Raji (cell line): ENCODE results near the gene PRKCB.

Experiments used
- POLR2A ChIP-seq: IDR thresholded peaks from 2 replicates; pipeline ENCODE4 v1.6.1; 2011; ENCODE audit warnings: low read depth, low read length, control low read depth; ENCODE audit not compliant: insufficient read depth

Gene PRKCB

GRCh38 chr16:23930791-23931190 is 95.0 kb downstream of the PRKCB start:
- TF ChIP-seq POLR2A = no peak

GRCh38 chr16:23931199-23931598 is 95.4 kb downstream of the PRKCB start:
- no peak for TF ChIP-seq POLR2A

DNA sequence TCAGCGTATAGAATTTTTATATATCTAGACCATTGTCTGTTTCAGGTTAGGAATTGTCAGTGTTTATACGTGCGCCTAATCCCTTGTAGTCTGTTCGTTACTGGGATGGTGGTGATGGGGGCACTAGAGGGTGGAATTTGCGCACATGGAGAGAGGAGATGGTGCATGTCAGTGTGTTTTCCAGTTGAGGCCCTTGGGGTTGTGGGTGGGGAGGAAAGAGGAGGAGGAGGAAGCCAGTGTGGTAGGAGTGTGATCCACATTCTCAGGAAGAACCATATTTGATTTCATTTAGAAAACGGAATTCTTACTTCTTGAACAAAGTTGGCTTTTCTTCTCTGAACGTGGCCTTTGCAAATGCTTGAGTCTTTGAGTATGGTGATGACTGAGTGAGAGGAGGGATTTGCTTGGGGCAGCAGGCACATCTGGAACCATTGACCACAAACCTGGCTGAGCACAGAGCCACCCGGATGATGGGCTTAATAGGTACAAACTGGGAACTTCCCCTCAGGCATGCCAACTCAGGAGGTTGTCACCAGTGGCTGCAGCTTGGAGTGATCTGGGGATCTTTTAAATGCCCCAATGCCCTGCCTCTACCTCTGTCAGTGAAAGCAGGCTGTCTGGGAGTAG is 98.9 kb downstream of the PRKCB start:
- no peak for TF ChIP-seq POLR2A

GRCh38 chr16:23940111-23940510 is 104.3 kb downstream of the PRKCB start:
- TF ChIP-seq POLR2A = no peak

GRCh38 chr16:23941025-23941424 is 105.2 kb downstream of the PRKCB start:
- no peak for TF ChIP-seq POLR2A

- TF ChIP-seq POLR2A = no peak
Observed at GRCh38 chr16:23941963-23942564, 106.3 kb downstream of the PRKCB start.

GRCh38 chr16:23943604-23944003 is 107.8 kb downstream of the PRKCB start:
- TF ChIP-seq POLR2A = no peak

GRCh38 chr16:23944381-23944780 is 108.6 kb downstream of the PRKCB start:
- TF ChIP-seq POLR2A = no peak

GRCh38 chr16:23945243-23945642 is 109.5 kb downstream of the PRKCB start:
- no peak for TF ChIP-seq POLR2A

DNA sequence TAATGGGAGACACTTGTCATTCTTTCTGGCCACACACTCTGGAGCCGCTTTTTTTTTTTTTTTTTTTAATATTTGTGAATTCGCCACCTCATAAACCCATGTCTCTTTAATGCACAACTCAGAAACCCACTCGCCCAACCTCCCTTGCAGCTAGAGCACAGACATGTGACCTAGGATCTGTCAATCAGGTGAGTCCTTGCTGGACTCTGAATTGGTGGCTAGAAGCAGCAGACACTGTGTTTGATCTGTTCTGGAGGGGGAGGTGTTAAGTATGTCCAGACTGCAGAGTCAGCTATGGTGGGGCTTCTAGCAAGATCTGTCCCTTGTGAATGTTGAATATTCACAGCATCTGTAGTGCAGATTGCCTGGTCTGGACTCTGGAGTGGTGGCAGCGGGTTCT is 112.1 kb downstream of the PRKCB start:
- no peak for TF ChIP-seq POLR2A

GRCh38 chr16:23948949-23949411 is 113.2 kb downstream of the PRKCB start:
- TF ChIP-seq POLR2A = no peak

DNA sequence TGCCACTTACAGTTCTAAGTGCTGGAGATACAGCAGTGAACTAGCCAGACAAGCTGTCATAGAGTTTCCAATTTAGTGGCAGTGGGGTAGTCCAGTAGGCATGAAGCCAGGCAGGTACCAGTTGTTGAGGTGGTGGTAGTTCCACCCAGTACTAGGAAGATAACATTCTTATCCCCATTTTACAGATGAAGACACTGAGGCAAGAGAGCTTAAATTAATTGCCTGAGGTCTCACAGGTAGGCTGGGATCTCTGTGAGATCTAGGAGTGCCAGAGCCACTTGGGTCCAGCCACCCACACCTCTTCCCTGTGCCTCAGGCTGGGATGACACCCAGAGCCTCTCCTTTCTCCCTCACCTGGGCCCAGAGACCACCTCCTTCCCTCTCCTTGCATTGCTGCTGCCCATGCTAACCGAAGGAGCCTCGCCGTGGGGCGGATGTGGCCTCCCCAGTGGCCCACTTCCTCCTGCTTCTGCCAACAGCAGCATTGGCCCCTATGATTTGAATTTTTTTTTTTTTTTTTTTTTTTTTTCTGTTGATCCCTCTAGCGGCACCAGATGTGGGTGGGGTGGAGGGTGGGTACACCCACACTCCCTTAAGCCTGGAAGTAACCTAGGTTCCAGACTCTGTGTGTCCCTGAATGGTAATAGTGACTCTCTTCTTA is 114.0 kb downstream of the PRKCB start:
- 0 out of 2 replicates have a peak, but pooled peaks have one; percentile 16 for TF ChIP-seq POLR2A

GRCh38 chr16:23950291-23950894 is 114.6 kb downstream of the PRKCB start:
- no peak for TF ChIP-seq POLR2A

DNA sequence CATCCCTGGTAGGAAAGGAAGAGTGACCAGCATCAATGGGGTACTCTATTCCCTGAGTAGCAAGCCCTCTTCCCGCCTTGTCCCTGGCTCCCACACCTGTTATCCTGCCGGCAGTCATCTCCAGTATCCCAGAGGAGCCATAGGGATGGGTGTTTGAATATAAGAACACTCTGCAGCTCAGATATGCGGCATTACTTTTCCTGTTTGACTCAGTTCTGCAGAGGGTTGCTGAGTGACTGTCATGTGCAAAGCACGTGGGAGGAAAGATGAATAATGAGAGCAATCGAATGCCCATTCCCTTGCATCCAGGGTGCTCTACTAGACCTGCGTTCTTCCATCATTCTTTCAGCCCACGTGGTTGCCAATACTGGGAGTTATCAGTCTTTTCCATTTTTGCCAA is 115.1 kb downstream of the PRKCB start:
- no peak for TF ChIP-seq POLR2A

DNA sequence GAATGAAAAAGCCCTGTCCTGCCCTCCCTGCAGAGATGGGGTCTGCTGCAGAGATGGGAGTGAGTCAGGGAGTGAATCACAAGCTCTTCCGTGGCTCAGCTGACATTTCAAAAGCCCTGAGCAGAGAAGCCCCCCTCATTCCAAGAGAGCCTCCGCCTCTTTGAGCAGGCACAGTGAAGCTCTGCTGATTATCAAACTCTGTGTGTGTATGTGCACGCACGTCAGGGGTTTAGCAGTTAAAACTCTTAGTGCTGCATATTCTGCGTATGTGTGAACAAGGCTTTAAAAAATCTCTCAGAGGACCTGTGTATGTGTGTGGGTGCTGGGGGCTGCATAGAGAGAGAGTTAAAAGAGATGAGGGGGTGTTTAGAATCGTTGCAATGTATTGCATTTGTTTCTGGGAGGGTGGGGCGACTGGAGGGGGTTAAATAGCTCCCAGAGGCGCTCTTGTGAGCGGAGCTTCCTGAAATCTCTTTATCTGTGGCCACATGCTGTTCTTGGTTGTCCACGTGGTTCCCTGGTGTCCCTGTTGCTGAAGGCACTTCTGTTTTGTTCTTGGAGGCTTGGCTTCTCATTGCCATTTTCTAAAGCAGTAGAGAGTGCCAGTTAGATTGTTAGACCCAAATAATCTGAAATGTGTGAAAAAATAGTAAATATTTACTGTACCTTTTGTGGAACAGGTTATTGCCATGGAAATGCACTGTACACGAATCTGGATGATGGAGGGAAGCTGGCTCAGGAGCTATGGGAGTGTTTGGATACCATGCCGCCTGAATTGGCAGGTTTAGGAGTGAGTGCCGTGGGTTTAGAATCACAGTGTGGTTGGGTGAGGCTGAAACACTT is 116.6 kb downstream of the PRKCB start:
- TF ChIP-seq POLR2A = no peak
